RWPE2 (cell line): ENCODE measurements around the gene TSFM.

ENCODE experiments used
- ATAC-seq: fragments of 200-7000 bp; cut with Tn5 transposase; 3 replicates; pipeline ENCODE4 v1.9.1; 2021; ENCODE audit warnings: low read depth
- DNase-seq: peaks from one replicate; pipeline ENCODE4 v3.0.0-alpha.2; 2020; ENCODE audit warnings: low spot score
- H3K27ac ChIP-seq: fragments of 450-650 bp; 2 replicates; pipeline ENCODE4 v1.5.1; 2017; ENCODE audit warnings: mild to moderate bottlenecking; ENCODE audit not compliant: poor library complexity, severe bottlenecking
- H3K27me3 ChIP-seq: fragments of 250-450 bp; sonication (Bioruptor Pico); 2 replicates; pipeline ENCODE4 v1.5.1; 2021; ENCODE audit warnings: mild to moderate bottlenecking, moderate library complexity; ENCODE audit not compliant: insufficient read depth, poor library complexity, severe bottlenecking
- H3K36me3 ChIP-seq: fragments of 250-450 bp; sonication (Bioruptor Pico); 2 replicates; pipeline ENCODE4 v1.5.1; 2020; ENCODE audit warnings: low read depth, mild to moderate bottlenecking, moderate library complexity
- H3K4me1 ChIP-seq: fragments of 250-450 bp; sonication (Bioruptor Pico); 2 replicates; pipeline ENCODE4 v1.5.1; 2021; ENCODE audit warnings: mild to moderate bottlenecking, moderate library complexity; ENCODE audit not compliant: insufficient read depth, poor library complexity, severe bottlenecking
- H3K4me3 ChIP-seq: fragments of 250-450 bp; sonication (Bioruptor Pico); 2 replicates; pipeline ENCODE4 v1.5.1; 2021; ENCODE audit warnings: mild to moderate bottlenecking, moderate library complexity; ENCODE audit not compliant: severe bottlenecking
- H3K9me3 ChIP-seq: fragments of 250-450 bp; sonication (Bioruptor Pico); 2 replicates; pipeline ENCODE4 v1.5.1; 2021; ENCODE audit warnings: mild to moderate bottlenecking, moderate library complexity; ENCODE audit not compliant: severe bottlenecking
- TF ChIP-seq, protein P1 (sequence below): fragments of 450-650 bp; IDR thresholded peaks from one replicate; pipeline ENCODE4 v1.5.1; 2017; ENCODE audit warnings: mild to moderate bottlenecking, moderate library complexity; ENCODE audit not compliant: poor library complexity, severe bottlenecking

Gene TSFM

DNA sequence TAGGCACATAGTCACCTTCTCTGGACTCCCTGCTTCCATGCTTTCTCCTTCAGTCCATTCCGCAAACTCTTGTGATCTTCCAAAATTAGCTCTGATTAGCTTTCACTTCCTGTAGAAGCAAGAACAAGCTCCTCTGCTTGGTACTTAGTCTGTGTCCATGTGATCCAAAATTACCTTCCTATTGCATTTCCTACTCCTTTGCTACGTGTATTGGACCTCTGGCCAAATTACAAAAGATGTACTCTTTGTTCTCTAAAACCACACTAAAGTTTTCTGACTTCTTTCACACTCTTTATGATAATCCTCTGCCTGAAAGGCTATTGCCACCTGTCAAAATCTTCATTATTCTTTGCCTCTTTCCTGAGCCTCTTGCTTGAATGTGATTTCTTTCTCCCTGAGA, 786 bp upstream of the TSFM start:
- Histone ChIP-seq H3K9me3 (no peaks in the 10 kb centered on the region), H3K4me3 (no peak overlapping the region), H3K27me3 (no peaks in the 10 kb centered on the region), H3K36me3 (peaks cover 30% of the 10 kb centered on the region), H3K4me1 (peaks cover 5% of the 10 kb centered on the region), H3K27ac (no peak overlapping the region)
- TF ChIP-seq, protein P1, sequence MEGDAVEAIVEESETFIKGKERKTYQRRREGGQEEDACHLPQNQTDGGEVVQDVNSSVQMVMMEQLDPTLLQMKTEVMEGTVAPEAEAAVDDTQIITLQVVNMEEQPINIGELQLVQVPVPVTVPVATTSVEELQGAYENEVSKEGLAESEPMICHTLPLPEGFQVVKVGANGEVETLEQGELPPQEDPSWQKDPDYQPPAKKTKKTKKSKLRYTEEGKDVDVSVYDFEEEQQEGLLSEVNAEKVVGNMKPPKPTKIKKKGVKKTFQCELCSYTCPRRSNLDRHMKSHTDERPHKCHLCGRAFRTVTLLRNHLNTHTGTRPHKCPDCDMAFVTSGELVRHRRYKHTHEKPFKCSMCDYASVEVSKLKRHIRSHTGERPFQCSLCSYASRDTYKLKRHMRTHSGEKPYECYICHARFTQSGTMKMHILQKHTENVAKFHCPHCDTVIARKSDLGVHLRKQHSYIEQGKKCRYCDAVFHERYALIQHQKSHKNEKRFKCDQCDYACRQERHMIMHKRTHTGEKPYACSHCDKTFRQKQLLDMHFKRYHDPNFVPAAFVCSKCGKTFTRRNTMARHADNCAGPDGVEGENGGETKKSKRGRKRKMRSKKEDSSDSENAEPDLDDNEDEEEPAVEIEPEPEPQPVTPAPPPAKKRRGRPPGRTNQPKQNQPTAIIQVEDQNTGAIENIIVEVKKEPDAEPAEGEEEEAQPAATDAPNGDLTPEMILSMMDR: no peak
- no peak for DNase-seq
- ATAC-seq: no peak

DNA sequence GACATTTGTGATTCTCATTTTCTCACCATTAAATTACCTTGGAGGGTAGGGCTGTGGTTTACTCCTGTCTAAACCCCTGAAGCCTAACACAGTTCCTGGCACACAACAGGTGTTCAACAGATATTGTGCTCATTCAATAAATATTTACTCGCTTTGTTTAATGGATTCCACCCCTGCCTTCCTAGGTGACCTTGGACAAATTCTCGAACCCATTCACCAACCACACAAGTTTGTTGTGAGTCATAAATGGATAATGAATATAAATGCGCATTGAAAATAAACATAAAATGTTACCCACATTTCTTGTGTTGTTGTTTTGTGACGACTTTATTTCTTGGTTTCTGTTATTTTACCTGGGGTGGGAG, 362 bp upstream of the TSFM start:
- no peak for DNase-seq
- Histone ChIP-seq H3K4me3 (peak overlapping the region; percentile 64), H3K4me1 (peaks cover 5% of the 10 kb centered on the region), H3K36me3 (peaks cover 34% of the 10 kb centered on the region), H3K27me3 (no peaks in the 10 kb centered on the region), H3K9me3 (no peaks in the 10 kb centered on the region), H3K27ac (no peak overlapping the region)
- TF ChIP-seq, protein P1: no peak
- no peak for ATAC-seq

DNA sequence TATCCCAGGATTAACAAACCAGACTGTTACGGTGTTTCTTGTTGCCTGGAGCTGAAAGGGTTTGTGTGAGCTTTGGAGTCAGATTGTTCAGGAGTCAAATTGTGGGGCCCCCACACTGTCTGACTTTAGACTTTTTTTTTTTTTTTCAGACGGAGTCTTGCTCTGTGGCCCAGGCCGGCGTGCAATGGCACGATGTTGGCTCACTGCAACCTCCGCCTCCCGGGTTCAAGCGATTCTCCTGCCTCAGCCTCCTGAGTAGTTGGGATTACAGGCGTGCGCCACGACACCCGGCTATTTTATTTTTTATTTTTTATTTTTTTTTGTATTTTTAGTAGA, 847 bp downstream of the TSFM start:
- TF ChIP-seq, protein P1: no peak
- peaks cover 5% of the 10 kb centered on the region for H3K4me1 ChIP-seq
- peak overlapping the region; percentile 64 for H3K4me3 ChIP-seq
- H3K36me3 ChIP-seq: peaks cover 47% of the 10 kb centered on the region
- no peaks in the 10 kb centered on the region for H3K9me3 ChIP-seq
- ATAC-seq: no peak; the same call in 2 of the 3 replicates
- no peak for DNase-seq
- no peak overlapping the region for H3K27ac ChIP-seq
- H3K27me3 ChIP-seq: no peaks in the 10 kb centered on the region

DNA sequence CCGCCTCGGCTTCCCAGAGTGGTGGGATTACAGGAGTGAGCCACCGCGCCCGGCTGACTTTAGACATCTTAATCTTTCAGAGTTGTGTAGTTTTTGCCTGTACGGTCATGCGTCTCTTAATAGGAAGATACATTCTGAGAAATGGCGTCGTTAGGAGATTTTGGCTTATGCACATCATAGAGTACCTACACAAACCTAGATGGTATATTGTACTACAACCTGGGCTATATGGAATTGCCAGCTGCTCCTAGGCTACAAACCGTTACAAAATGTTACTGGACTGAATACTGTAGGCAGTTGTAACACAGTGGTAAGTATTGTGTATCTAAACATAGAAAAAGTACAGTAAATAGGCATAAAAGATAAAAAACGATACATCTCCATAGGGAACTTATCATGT, 1.3 kb downstream of the TSFM start:
- Histone ChIP-seq H3K4me1 (peaks cover 5% of the 10 kb centered on the region), H3K36me3 (peaks cover 49% of the 10 kb centered on the region), H3K27ac (no peak overlapping the region), H3K4me3 (no peak overlapping the region), H3K9me3 (no peaks in the 10 kb centered on the region), H3K27me3 (no peaks in the 10 kb centered on the region)
- no peak for ATAC-seq
- TF ChIP-seq, protein P1: no peak
- DNase-seq: no peak

DNA sequence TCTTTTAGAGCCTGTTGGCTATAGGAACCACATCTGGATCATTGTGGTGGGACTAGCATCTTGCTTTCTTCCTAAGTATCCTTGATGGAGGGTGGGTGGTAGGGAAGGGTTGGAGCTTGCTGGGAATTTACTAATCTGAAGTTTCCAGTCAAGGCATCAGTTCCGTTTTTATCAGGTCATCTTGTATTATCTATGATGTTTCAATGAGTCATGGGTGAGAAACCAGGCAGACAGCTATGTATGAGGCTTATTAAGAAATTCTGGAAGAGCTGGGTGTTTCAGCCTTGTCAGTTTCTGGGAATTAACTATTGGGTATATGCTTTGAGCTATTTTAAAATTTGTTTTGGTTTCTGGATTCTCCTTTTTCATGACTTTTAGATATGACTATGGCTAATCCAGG, 11.3 kb downstream of the TSFM start:
- no peak overlapping the region for H3K4me3 ChIP-seq
- peaks cover 16% of the 10 kb centered on the region for H3K4me1 ChIP-seq
- H3K27ac ChIP-seq: peak overlapping the region; percentile 34
- peaks cover 80% of the 10 kb centered on the region for H3K36me3 ChIP-seq
- ATAC-seq: peak; percentile 94
- no peak for DNase-seq
- H3K27me3 ChIP-seq: no peaks in the 10 kb centered on the region
- no peaks in the 10 kb centered on the region for H3K9me3 ChIP-seq
- TF ChIP-seq, protein P1: no peak
